GM12865 (cell line): ENCODE data around the gene CAPS2.

Source experiments
- DNase-seq: peaks from one replicate; pipeline ENCODE4 v3.0.0; 2010; ENCODE audit warnings: low read depth
- H3K4me3 ChIP-seq: 2 replicates; pipeline ENCODE4 v1.5.1; 2011; ENCODE audit warnings: mild to moderate bottlenecking, low read depth, low read length, control low read depth
- CTCF ChIP-seq: IDR thresholded peaks from 2 replicates; pipeline ENCODE4 v1.5.1; 2011; ENCODE audit warnings: low read length, control low read depth, low read depth, inconsistent platforms; ENCODE audit not compliant: insufficient read depth; ENCODE audit errors: missing control alignments

The CAPS2 gene

GRCh38 chr12:75259143-75259542, 71.0 kb downstream of the CAPS2 start:
- no peak for DNase-seq
- H3K4me3 ChIP-seq: no peak overlapping the region
- no peak for TF ChIP-seq CTCF

GRCh38 chr12:75257510-75257909, 72.6 kb downstream of the CAPS2 start:
- H3K4me3 ChIP-seq: no peak overlapping the region

GRCh38 chr12:75245108-75245507, 85.0 kb downstream of the CAPS2 start:
- no peak for TF ChIP-seq CTCF
- DNase-seq: no peak
- H3K4me3 ChIP-seq: no peak overlapping the region

More at GRCh38 chr12:75257510-75257909, 72.6 kb downstream of the CAPS2 start:
- no peak for DNase-seq
- no peak for TF ChIP-seq CTCF

- TF ChIP-seq CTCF: no peak
- H3K4me3 ChIP-seq: no peak overlapping the region
- DNase-seq: peak; percentile 3
Observed at GRCh38 chr12:75239987-75240386, 90.1 kb downstream of the CAPS2 start.

- no peak for TF ChIP-seq CTCF
- H3K4me3 ChIP-seq: no peak overlapping the region
- DNase-seq: no peak
Observed at GRCh38 chr12:75236206-75236605, 93.9 kb downstream of the CAPS2 start.

GRCh38 chr12:75227132-75227531, 103.0 kb downstream of the CAPS2 start:
- H3K4me3 ChIP-seq: no peak overlapping the region
- no peak for TF ChIP-seq CTCF
- no peak for DNase-seq
